Caki2 (cell line): ENCODE measurements around the gene KDM3B. TPM values are rescaled to one million over a fixed set of nuclear protein-coding genes. Genes with fewer than 3 reads are reported as not detected.

Experiments
- DNase-seq: peaks from one replicate; pipeline ENCODE4 v3.0.0-alpha.2; 2015; ENCODE audit warnings: low read depth
- in situ Hi-C: cut with HindIII; loops from 2 replicates; pipeline ENCODE4 v1.10.0; 2016; ENCODE audit warnings: low sequenced_read_pairs, low pct_unique_long_range_greater_than_20kb, mixed read lengths
- total RNA-seq: library from RNA; depleted of rRNA; stranded (reverse); fragments of >200 nt; shearing (Covaris generic); gene quantifications from 2 replicates; pipeline ENCODE4 v1.2.3, GENCODE V29; 2014; ENCODE audit warnings: low replicate concordance

Gene KDM3B
- total RNA-seq, 1 experiment from 2014 or later, result 16.9 TPM

DNA sequence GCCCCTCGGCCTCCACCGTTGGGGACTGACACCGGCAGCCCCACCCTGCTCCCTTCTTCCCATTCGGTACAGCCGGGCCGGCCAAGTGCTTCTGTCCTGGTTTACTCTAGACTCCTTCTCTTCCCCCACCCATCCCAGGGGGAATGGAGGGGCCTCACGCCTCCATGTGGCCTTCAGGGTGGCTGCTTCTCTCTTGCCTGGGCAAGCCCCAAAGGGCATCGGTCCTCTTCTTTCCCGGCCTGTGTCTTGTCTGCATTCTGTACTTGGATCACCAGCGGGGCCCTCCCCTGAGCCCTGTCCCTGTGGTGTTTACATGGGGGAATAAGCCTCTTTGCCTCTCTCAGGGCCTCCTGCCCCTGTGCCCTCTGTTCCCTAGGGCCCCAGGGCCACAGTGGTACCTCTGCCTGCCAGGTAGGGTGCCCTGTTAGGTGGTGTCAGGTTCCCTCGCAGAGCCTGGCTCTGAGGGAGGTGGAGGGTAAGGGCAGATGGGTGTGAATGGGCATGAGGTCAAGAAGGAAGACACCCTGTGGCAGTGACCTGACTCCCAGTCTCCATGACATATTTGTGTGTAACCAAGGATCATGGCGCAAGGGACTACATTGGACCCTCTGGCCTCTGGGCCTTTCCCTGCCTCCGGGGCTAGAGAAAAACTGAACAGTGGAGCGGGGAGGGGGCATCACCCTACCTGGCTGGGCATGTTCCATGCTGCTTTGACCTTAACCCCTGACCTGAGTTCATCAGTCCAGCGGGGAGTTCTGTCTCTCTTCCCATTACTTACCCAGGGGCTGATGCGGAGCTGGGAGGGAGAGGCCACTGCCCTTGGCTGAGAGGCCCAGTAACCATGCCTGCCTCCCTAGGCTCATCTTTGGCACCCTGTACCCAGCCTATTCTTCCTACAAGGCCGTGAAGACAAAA, 87.9 kb downstream of the KDM3B start:
- no peak for DNase-seq
- in situ Hi-C loops, result no loop called here

DNA sequence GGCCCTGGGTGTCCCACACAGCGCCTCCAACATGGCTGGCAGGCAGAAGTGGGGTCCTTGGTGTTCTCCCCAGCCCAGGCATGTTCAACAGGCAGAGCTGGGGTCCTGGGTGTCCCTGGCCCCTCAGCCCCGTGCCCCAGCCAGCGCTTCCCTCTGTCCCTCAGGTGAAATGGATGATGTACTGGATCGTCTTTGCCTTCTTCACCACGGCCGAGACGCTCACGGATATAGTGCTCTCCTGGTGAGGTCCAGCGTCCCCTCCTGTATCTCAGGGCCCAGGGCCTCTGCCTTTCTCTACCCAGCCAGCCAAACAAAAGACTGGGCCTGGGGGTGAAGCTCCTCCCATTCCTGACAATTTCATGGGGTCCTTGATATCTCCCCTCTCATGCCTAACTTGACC, 88.7 kb downstream of the KDM3B start:
- in situ Hi-C loops, result no loop called here
- no peak for DNase-seq

DNA sequence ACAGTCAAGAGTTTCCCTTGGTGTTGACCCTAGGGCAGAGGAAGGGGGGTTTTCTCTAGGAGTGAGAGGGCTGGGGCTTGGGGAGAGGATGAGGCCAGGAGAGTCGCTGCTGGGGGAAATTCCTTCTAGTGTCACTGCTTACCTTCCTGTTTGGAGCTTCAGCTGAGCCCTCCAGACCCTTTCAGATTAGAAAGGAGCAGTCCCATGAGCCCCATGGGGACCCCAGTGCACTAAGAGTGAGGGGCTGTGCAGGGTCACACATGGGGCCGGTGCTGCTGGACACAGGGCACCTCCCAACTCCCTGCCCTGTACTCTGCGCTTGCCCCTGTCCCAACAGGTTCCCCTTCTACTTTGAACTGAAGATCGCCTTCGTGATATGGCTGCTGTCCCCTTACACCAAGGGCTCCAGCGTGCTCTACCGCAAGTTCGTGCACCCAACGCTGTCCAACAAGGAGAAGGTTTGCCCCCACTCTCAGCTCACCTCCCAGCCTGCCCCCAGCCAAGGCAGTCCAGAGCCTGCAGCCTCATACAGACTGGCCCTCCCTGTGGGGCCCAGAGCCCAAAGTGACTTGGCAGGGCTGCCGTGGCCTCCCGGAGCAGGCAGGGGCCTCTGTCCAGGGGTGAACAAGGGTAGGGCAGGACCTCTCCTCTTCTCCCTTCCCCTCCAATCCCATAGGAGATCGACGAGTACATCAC, 91.7 kb downstream of the KDM3B start:
- in situ Hi-C loops, result no loop called here
- DNase-seq, result no peak

DNA sequence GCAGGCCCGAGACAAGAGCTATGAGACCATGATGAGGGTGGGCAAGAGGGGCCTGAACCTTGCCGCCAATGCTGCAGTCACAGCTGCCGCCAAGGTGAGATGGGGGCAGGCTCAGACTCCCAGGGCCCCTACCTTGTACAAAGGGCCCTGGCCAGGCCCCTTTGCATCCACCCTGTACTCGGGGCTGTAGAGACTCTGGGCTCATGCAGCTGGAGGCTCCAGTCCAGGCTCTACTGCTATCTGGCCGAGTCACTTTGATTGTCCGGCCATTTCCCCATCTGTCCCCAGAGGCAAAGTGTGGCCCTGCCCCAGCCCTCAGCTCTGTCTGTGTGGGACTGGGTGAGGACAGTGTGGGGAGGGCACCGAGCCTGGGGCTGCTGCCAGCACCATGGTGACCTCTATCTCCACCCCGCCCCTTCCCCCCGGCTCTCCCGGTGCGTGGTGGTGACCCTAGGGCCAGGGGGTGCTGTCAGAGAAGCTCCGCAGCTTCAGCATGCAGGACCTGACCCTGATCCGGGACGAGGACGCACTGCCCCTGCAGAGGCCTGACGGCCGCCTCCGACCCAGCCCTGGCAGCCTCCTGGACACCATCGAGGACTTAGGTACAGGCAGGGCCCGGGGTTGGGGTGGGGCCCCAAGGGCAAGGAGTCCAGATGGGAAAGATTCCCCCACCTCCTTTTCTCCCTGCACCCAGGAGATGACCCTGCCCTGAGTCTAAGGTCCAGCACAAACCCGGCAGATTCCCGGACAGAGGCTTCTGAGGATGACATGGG, 92.5 kb downstream of the KDM3B start:
- DNase-seq, result no peak

DNA sequence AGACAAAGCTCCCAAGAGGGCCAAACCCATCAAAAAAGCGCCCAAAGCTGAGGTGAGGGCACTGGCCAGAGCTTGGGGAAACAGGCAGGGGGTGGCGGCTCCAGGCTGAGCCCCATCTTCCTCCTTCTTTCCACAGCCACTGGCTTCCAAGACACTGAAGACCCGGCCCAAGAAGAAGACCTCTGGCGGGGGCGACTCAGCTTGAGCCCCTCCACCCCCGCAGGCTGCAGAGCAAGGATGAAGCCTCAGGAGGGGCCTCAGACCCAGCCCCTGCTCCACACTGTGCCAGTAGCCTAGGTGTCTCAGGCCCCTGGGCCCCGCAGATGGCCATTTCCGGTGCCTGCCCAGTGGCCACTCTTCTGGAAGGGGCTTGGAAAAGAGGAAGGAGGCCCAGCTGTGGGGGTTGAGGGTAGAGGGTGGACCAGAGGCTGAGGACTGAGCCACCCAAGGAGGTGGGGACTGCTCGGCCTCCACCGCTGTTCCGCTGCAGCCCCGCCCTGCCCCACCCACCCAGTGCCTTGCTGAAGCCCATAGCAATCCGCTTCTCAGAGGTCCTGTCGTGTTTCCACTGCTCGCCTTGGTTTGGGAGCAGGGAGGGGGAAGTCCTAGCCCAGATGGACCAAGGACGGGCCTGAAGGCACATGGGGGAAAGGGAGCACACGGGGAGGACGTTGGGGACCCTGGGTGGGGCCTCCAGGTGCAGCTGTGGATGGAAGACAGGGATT, 93.2 kb downstream of the KDM3B start:
- DNase-seq, result no peak
- in situ Hi-C loops, result no loop called here

More for the DNA sequence above, 92.5 kb downstream of the KDM3B start:
- in situ Hi-C loops, result no loop called here

DNA sequence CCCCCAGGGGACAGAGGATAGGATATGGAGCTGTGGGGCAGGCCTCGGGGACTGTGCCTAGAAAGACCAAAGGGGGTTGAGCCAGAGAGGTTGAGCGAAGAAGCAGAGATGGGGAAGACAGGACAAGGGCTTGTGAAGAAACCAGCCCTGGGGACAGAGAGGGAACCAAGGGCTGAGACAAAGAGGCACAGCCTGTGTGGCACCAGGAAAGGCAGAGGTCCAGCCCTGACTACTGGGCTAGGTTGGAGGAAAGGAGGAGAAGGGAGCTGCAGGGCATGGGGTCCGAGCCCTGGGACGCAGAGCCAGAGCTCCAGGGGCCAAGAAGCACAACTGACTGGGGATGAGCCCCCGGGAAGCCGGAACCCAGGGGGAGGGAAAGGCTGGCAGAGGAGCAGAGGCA, 95.6 kb downstream of the KDM3B start:
- in situ Hi-C loops, result no loop called here
- no peak for DNase-seq

DNA sequence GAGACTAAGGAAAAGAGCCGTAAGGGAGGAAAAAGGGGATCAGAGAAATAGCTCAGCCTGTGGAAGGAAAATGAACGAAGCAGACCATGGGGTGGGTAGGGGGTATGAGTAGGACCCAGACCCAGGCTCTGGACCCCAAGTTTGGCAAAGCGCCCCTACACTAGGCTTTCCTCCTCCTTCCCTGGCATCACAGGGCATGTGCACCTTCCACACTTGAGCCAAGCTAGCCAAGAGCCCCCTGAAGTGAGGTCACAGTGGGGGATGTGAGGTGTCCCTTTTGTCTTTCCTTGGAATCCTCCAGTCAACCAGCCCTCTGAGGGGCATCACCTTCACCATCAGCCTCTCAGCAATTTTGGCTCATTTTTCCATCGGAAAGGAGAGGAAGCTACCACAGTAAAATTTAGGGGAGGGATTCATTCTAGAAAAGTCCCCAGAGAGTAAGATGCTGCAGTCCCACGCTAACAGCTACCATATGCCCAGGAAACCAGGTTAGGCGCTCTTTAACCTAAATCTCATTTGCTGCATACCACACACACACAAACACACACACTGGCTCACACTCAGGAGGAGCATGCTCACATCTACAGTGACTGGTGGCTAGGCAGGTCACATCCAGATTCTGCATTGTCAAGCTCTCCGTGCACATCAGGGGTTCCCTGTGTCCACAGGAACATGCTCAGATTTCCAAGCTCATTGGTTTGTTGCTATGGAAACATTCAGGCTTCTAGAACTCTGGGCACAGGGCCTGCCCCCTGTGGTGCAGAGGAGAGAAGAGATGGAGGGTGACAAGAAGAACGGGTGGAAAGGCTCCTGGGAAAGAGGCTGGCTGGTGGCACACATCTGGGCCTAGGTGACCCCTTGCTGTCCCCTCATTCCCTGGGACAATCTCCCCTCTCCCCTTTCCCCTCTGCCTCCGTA, 96.3 kb downstream of the KDM3B start:
- in situ Hi-C loops, result no loop called here
- no peak for DNase-seq

DNA sequence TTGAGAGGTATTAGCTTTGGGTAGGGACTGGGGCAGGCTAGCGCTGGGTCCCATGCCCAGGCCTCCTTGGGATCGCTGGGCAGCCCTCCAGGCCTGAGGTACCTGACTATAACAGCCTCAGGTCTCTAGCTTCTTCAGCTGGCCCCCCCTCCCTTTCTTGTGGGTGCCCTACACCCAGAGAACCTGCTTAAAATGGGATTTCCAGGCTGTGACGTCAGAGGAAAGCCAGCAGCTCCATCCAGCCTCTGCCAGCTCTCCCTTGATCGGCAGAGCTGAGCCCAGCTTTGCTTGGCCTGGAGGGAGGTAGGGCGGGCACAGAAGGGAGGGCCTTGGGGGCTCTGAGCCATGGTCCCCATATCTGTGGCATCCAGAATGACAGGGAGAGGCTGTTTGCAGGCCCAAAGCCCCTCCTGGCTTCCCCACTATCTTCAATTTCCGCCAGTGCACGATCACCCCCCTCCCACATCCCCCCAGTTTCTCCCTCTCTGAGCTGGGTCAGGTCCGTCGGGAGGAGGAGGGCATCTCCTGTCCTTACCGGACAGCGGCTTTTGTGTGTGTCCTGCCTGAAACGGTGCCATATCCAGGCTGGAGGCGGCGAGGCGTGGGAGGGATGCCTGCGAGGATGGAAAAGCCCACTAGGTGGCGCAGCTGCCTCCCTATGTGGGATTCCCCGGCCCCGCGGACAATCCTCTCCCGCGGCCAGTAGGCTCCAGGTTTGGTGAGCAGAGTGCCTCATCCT, 97.2 kb downstream of the KDM3B start:
- DNase-seq, result peak; percentile 66
- in situ Hi-C loops, result no loop called here

DNA sequence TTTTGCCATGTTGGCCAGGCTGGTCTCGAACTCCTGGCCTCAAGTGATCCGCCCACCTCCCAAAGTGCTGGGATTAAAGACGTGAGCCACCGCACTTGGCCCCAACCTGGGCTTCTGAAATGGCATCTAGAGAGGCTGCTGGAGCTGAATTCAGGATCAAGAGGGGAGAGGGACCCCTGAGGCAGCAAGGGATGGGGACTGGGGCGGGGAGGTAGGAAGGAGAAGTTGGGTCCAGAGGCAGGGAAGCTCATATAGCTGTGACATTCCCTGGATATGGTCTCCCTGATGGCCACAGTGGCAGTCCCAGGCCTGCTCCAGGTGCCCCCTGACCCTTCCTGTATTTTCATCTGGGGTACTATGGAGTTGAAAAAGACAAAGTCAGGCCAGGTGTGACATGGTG, 98.5 kb downstream of the KDM3B start:
- in situ Hi-C loops, result no loop called here
- no peak for DNase-seq

DNA sequence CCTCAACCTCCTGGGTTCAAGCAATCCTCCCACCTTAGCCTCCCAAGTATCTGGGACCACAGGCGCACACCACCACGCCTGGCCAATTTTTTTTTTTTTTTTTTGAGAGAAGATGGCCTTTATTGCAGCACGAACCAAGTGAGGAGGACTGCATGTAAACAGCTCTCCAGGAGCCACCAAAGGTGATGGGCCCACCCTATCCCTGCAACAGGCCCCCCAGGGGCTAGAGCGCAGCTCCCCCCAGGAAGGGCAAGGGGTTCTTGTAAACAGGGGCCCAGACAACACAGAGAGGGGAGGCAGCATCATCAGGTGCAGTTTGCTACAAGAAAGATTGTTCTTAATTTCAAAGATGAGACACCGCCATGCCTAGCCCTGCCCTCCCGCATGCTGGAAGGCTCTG, 100.2 kb downstream of the KDM3B start:
- in situ Hi-C loops, result no loop called here
- no peak for DNase-seq

DNA sequence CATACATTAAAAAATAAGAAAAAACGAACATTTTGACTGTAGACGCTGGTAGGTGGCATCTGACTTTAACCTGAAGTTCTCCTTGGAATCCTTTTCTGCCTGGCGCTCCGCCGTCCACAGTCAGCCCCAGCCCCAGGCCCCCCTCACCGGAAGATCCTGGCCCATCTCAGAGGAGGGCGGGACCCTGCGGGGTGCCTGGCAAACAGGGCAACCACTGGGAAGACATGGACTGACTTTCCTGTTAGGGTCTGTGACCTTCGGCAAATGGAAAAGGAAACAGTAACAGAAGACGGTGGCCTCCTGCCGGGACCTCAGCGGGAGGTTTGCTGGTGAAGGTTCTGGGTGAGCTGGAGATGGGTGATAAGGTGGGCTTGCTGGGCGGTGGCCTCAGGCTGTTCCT, 101.1 kb downstream of the KDM3B start:
- DNase-seq, result no peak
- in situ Hi-C loops, result no loop called here

DNA sequence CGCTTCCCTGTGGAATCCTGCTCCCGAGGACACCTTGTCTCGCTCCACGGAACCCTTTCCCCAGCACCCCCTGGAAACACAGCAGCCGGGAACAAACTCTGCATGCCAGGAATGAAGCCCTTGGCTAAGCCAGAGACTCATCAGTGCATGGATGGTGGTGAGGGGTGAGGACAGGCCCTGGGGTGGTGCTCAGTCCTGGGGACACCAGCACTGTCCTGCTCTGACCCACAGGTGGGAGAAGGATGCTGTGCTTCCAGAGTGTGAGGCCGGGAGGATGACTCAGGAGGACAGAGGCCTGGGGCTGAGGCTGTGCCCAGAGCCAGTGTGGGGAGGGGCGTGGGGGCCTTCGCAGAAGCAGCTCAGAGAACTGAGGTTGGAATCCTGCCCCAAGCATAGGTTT, 101.6 kb downstream of the KDM3B start:
- in situ Hi-C loops, result no loop called here
- no peak for DNase-seq

DNA sequence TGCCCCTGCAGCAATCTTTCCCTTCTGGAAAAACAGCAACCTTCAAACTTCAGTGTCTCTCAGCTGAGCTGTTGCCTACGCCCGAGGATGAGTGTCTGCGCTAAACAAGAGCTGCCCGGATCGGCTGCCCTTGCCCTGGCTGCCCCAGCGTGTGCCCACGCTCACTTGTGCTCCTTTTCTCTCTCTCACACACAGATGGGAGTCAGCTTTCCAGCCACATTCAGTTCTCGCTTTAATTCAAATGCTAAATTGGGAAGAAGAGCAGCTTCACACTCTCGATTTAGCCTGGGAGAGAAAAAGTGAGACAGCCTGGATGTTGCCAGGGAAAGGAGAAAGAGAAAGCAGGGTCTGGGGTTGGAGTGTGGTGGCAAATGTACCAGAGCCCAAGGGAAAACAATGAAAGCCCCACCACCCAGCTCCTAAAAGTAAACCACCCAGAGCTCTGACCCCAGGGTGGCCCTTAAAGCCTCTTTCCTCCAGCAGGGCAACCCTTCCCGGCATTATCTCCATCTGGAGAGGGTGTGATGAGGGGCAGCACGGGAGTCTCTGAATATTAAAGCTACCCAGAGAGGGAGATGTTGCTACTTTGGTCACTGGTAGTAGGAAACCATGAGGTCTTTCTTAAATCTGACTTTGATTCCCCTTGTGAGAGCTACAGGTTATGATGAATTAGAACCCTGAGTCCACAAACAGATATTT, 102.9 kb downstream of the KDM3B start:
- in situ Hi-C loops, result no loop called here
- no peak for DNase-seq

DNA sequence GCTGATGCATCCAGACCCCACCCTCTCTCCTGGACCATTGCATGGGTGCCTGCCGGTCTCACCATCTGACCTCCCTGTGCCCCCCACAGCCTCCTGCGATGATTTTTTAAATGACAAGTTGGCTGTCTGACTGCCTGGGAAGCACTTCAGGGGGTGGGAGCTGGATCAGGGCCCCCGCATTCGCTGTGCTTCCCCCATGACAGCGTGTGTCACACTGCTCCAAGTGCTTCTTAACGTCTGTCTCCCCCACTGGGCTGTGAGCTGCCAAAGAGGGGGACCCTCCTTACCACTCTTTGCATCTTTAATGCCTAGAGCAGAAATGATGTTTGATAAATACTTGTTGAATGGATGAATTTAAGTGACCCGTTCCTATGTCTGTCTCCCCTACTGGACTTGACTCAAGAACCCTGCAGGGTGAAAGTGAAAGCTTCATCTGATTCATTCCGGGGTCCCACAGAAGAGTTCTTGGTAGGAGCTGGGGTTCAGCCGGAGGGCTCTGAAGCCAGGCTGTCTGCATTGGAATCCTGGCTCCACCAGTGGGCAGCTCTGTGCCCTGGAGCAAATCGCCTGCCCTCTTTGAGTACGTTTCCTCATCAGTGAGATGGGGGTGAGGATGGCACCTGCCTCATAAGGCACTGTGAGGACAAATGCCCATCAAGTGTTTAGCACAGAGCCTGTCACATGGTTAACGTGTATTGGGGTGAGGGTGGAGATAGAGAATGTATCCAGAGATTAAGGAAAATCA, 105.2 kb downstream of the KDM3B start:
- DNase-seq, result no peak
- in situ Hi-C loops, result no loop called here

DNA sequence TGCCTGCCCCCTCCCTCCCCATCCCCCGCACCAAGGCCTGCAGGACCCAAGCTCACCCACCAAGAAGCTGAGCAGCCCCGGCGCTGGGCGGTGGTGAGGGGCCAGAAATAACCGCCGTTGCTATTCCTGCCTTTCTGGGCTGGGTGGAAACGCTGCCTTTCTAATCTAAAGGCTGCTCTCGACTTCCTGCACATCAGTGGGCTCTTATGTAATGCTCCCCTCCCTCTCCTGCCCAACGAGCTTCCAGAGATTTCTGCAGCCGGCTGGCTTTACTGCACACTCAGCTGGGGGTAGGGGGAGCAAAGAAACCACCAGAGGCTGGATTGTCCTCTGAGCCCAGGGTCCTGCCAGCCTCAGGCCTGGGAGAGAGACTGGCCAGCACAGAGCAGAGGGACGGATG, 105.9 kb downstream of the KDM3B start:
- DNase-seq, result no peak
- in situ Hi-C loops, result no loop called here

DNA sequence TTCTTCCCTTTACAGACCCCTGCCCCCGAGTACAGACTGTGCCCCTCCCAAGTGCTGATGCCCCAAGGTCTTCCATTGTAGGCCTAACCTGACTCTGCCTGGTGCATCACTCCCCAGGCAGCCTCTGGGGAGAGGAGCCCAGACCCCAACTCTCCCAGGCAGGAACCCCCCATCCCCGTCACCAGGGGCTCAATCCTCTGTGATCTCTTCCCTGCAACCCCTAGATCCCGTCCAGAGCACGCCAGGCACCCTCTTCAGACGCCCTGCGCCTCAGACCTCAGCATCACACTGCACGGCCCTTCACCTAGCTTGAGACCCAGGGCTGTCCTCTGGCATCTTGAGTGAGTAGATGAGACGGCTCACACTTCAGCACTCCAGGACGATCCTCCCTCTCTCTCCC, 106.4 kb downstream of the KDM3B start:
- no peak for DNase-seq
- in situ Hi-C loops, result no loop called here
